GM15510 (cell line): ENCODE data around the gene SUB1.

ENCODE experiments used
- POLR2A ChIP-seq: IDR thresholded peaks from 3 replicates; pipeline ENCODE4 v1.6.1; 2011; ENCODE audit warnings: borderline replicate concordance; ENCODE audit not compliant: insufficient read length; ENCODE audit errors: extremely low read depth

SUB1 gene

GRCh38 chr5:32612134-32612888, 27.0 kb downstream of the SUB1 start:
- no peak for TF ChIP-seq POLR2A

GRCh38 chr5:32613050-32613672, 27.8 kb downstream of the SUB1 start:
- TF ChIP-seq POLR2A: no peak

- TF ChIP-seq POLR2A: no peak
Measured at GRCh38 chr5:32615236-32615635, 29.9 kb downstream of the SUB1 start.

GRCh38 chr5:32618962-32619361, 33.6 kb downstream of the SUB1 start:
- TF ChIP-seq POLR2A: no peak

GRCh38 chr5:32621256-32621655, 35.9 kb downstream of the SUB1 start:
- no peak for TF ChIP-seq POLR2A

GRCh38 chr5:32625106-32625505, 39.7 kb downstream of the SUB1 start:
- TF ChIP-seq POLR2A: no peak

- no peak for TF ChIP-seq POLR2A
Measured at GRCh38 chr5:32625547-32625946, 40.2 kb downstream of the SUB1 start.

- no peak for TF ChIP-seq POLR2A
Measured at GRCh38 chr5:32627219-32627870, 42.0 kb downstream of the SUB1 start.

GRCh38 chr5:32628049-32628844, 42.9 kb downstream of the SUB1 start:
- TF ChIP-seq POLR2A: no peak

- no peak for TF ChIP-seq POLR2A
Measured at GRCh38 chr5:32630867-32631491, 45.6 kb downstream of the SUB1 start.

- no peak for TF ChIP-seq POLR2A
Measured at GRCh38 chr5:32638309-32638708, 53.0 kb downstream of the SUB1 start.

- no peak for TF ChIP-seq POLR2A
Measured at GRCh38 chr5:32639943-32640342, 54.6 kb downstream of the SUB1 start.

GRCh38 chr5:32642276-32643002, 57.1 kb downstream of the SUB1 start:
- TF ChIP-seq POLR2A: no peak

- TF ChIP-seq POLR2A: no peak
Measured at GRCh38 chr5:32645246-32645645, 59.9 kb downstream of the SUB1 start.

GRCh38 chr5:32646061-32646969, 61.0 kb downstream of the SUB1 start:
- TF ChIP-seq POLR2A: no peak
